ENCODE results near the gene GCA.

GCA gene

DNA sequence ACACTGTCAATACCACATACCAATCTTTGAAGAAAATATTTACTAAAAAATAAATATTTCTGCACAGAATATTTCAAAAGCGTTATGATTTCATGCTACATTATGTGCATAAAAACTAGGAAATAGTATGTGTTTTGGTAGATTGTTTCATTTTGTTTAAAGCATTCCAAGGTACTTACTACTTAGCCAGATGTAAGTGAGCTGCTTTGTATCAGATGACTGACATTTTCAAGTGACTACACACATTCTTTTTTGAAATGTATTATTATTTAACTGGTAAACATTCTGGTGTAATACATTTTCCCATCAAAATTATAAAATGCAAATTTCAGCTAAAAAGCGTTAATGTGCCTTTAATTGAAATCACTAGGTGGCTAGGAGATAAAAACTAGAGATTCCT lies 21.5 kb downstream of the GCA start:
- no peak for DNase-seq
- H3K27ac ChIP-seq (ENCODE audit: insufficient read depth, low read length, poor library complexity, severe bottlenecking): no peak overlapping the region
- no peaks in the 10 kb centered on the region for H3K27me3 ChIP-seq (replicated peaks; ENCODE audit: control insufficient read depth, insufficient read depth, low read length, poor library complexity, severe bottlenecking)
- H3K9me3 ChIP-seq (ENCODE audit: control insufficient read depth, low read length): no peaks in the 10 kb centered on the region
- H3K4me3 ChIP-seq (ENCODE audit: insufficient read depth, low read depth, low read length, poor library complexity, severe bottlenecking): no peak overlapping the region
- no peaks in the 10 kb centered on the region for H3K36me3 ChIP-seq (ENCODE audit: control insufficient read depth, insufficient read depth, low read length)
- H3K4me1 ChIP-seq (ENCODE audit: control insufficient read depth, insufficient read depth, low read length, poor library complexity, severe bottlenecking): no peaks in the 10 kb centered on the region

DNA sequence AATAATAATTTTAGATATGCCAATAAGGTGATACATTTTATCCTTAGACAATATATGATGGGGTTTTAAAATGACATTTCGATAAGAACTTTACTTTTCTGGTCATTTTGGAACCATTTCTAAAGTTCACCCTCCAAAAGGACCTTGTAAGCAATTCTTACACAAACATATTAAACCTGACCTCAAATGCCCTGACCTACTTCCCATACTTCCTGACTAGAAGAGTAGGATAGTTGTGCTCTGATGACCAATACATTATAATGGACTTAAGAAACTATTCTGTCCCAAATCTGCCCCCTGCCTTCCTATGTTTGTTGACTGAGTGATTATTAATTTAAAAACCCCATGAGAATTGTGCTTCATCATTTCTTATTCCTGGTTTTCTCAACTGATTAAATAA lies 24.6 kb downstream of the GCA start:
- H3K4me3 ChIP-seq (ENCODE audit: insufficient read depth, low read depth, low read length, poor library complexity, severe bottlenecking): no peak overlapping the region
- H3K27me3 ChIP-seq (replicated peaks; ENCODE audit: control insufficient read depth, insufficient read depth, low read length, poor library complexity, severe bottlenecking): no peaks in the 10 kb centered on the region
- DNase-seq: no peak
- H3K27ac ChIP-seq (ENCODE audit: insufficient read depth, low read length, poor library complexity, severe bottlenecking): no peak overlapping the region
- no peaks in the 10 kb centered on the region for H3K36me3 ChIP-seq (ENCODE audit: control insufficient read depth, insufficient read depth, low read length)
- no peaks in the 10 kb centered on the region for H3K9me3 ChIP-seq (ENCODE audit: control insufficient read depth, low read length)
- no peaks in the 10 kb centered on the region for H3K4me1 ChIP-seq (ENCODE audit: control insufficient read depth, insufficient read depth, low read length, poor library complexity, severe bottlenecking)

DNA sequence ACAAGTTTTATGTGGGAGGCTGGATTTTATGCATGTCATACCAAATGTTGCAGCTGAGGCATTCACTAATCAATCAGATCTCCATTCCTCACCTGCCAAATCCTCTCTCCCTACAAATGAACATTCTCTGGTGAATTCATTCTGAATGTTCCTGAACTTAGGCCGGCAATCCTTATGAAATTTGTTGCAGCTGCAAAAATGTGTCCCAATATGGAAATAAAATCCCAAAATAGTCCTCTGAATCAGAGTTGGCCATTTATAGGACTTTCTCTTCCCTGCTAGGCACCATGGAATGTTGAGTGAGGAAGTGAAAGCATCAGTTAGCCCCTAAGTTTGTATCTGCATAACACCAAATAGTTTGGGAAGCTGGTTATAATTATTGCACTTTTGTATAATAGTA lies 25.6 kb downstream of the GCA start:
- no peaks in the 10 kb centered on the region for H3K27me3 ChIP-seq (replicated peaks; ENCODE audit: control insufficient read depth, insufficient read depth, low read length, poor library complexity, severe bottlenecking)
- DNase-seq: no peak
- H3K36me3 ChIP-seq (ENCODE audit: control insufficient read depth, insufficient read depth, low read length): no peaks in the 10 kb centered on the region
- H3K4me1 ChIP-seq (ENCODE audit: control insufficient read depth, insufficient read depth, low read length, poor library complexity, severe bottlenecking): no peaks in the 10 kb centered on the region
- no peak overlapping the region for H3K27ac ChIP-seq (ENCODE audit: insufficient read depth, low read length, poor library complexity, severe bottlenecking)
- no peaks in the 10 kb centered on the region for H3K9me3 ChIP-seq (ENCODE audit: control insufficient read depth, low read length)
- no peak overlapping the region for H3K4me3 ChIP-seq (ENCODE audit: insufficient read depth, low read depth, low read length, poor library complexity, severe bottlenecking)

DNA sequence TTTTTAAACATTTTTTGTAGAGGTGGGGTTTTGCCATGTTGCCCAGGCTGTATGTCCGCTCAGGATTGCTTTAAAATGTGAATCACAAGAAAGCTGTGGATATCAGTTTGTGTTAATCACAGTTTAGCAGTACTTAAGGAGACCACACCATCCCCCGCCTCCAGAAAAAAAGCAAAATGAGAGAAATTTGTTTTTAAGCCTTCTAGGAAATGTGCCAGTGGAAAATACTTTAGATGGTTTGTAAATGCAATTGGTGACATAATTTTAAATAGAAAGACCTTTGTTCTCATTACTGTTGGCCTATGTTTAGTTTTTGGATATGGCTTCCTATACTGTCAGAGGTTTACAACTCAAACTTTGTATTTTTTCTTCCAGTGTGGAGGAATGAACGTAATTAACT lies 27.0 kb downstream of the GCA start:
- no peak overlapping the region for H3K27ac ChIP-seq (ENCODE audit: insufficient read depth, low read length, poor library complexity, severe bottlenecking)
- no peaks in the 10 kb centered on the region for H3K9me3 ChIP-seq (ENCODE audit: control insufficient read depth, low read length)
- no peaks in the 10 kb centered on the region for H3K27me3 ChIP-seq (replicated peaks; ENCODE audit: control insufficient read depth, insufficient read depth, low read length, poor library complexity, severe bottlenecking)
- DNase-seq: no peak
- H3K4me1 ChIP-seq (ENCODE audit: control insufficient read depth, insufficient read depth, low read length, poor library complexity, severe bottlenecking): no peaks in the 10 kb centered on the region
- no peak overlapping the region for H3K4me3 ChIP-seq (ENCODE audit: insufficient read depth, low read depth, low read length, poor library complexity, severe bottlenecking)
- no peaks in the 10 kb centered on the region for H3K36me3 ChIP-seq (ENCODE audit: control insufficient read depth, insufficient read depth, low read length)

DNA sequence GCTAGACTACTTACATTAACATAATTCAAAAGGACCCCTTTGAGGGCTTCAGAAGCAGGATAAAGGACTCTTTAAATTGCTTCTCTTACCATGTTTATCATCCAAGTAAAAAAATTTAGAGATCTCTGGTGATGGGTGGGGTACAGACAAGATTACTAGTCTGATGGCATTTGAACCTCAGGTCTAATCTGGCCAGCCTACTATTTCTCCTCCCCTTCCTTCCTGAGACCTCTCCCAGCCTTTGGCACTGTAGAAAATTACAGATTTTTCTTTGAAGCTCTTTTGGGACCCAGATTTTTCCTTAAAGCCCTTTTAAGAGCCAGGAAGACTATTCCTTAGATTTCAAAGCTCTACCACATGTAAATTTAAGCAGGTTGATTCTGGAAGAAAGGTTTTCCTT lies 28.9 kb downstream of the GCA start:
- Histone ChIP-seq H3K9me3 (ENCODE audit: control insufficient read depth, low read length) (no peaks in the 10 kb centered on the region), H3K27ac (ENCODE audit: insufficient read depth, low read length, poor library complexity, severe bottlenecking) (no peak overlapping the region), H3K4me3 (ENCODE audit: insufficient read depth, low read depth, low read length, poor library complexity, severe bottlenecking) (no peak overlapping the region), H3K4me1 (ENCODE audit: control insufficient read depth, insufficient read depth, low read length, poor library complexity, severe bottlenecking) (no peaks in the 10 kb centered on the region), H3K36me3 (ENCODE audit: control insufficient read depth, insufficient read depth, low read length) (no peaks in the 10 kb centered on the region), H3K27me3 (replicated peaks; ENCODE audit: control insufficient read depth, insufficient read depth, low read length, poor library complexity, severe bottlenecking) (no peaks in the 10 kb centered on the region)
- no peak for DNase-seq

DNA sequence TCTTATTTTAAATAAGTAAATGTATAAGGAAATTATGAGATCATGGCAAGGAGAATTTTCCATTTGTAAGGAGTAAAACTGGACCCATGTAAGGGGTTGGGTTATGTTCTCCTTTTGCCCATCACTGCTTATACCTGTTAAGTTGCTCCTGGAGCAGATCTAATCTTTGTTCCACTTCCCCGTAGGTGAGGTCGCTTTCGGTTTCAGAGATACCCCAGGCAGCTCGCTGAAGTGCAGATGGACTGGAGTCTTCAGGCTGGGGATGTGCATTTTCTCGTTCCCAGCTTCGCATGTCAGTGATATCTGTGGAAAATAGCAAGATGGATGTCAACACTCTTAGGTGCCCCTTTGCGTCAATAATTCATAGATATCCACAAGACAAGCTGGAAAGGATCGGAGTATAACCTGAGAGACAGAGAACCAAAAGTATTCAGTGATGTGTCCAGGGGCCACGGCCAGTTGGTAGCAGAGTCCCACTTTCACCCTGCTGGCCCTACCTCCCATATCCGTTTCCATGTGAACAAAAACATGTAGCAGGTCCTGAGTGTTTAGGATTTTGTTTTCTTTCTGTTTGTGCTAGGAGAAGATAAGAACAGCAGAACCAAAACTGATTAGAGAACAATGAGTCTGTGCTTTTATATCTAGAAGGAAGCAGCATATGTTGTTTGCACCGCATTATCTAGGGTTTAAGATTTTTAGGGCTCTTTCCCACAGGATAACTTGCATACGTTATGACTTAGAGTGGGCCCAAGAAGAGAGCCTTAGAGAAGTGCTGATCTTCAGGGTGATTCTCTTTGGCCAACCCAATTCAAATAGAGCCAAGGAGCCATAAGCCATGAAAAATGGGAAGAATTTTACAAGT lies 36.0 kb downstream of the GCA start:
- Histone ChIP-seq H3K9me3 (ENCODE audit: control insufficient read depth, low read length) (no peaks in the 10 kb centered on the region), H3K4me1 (ENCODE audit: control insufficient read depth, insufficient read depth, low read length, poor library complexity, severe bottlenecking) (no peaks in the 10 kb centered on the region), H3K4me3 (ENCODE audit: insufficient read depth, low read depth, low read length, poor library complexity, severe bottlenecking) (no peak overlapping the region), H3K27ac (ENCODE audit: insufficient read depth, low read length, poor library complexity, severe bottlenecking) (no peak overlapping the region), H3K27me3 (replicated peaks; ENCODE audit: control insufficient read depth, insufficient read depth, low read length, poor library complexity, severe bottlenecking) (no peaks in the 10 kb centered on the region), H3K36me3 (ENCODE audit: control insufficient read depth, insufficient read depth, low read length) (no peaks in the 10 kb centered on the region)
- DNase-seq: no peak

DNA sequence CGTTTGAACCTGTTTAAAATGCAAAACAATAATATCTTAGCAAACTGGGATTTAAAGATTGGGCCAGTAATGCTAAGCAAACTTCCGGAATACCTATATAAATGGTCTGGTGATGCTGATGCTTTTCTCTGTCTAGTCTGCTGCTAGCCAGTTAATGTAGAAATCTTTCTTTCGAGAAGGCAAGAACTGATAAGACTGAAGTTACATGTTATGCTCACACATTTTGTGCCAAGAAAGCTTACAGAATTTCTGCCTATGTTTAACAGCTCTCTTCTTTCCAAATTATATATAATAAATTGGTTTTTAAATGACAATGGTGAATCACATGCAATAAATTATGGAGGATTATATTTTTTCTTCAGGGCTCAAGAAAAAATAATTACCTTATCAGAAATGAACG lies 37.9 kb downstream of the GCA start:
- H3K36me3 ChIP-seq (ENCODE audit: control insufficient read depth, insufficient read depth, low read length): no peaks in the 10 kb centered on the region
- no peak for DNase-seq
- no peaks in the 10 kb centered on the region for H3K4me1 ChIP-seq (ENCODE audit: control insufficient read depth, insufficient read depth, low read length, poor library complexity, severe bottlenecking)
- no peak overlapping the region for H3K4me3 ChIP-seq (ENCODE audit: insufficient read depth, low read depth, low read length, poor library complexity, severe bottlenecking)
- H3K27me3 ChIP-seq (replicated peaks; ENCODE audit: control insufficient read depth, insufficient read depth, low read length, poor library complexity, severe bottlenecking): no peaks in the 10 kb centered on the region
- H3K27ac ChIP-seq (ENCODE audit: insufficient read depth, low read length, poor library complexity, severe bottlenecking): no peak overlapping the region
- H3K9me3 ChIP-seq (ENCODE audit: control insufficient read depth, low read length): no peaks in the 10 kb centered on the region

DNA sequence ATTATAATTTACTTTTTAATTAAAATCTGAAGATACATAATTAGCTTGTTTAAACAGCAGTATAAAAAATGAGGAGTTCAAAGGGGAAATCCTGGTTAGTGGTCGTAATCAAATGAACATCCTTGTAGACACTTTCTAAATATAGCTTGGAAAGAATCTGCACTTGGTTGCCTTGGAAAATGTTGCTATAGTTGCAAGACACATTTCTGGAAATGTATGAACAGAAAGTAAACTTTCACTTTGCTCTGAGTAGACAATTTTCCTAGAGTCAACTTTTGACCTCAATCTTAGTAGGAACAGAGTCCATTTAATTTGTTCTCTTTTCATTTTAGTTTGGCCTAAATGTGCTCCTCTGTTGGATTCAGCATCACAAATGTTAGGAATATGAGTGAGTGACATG lies 38.3 kb downstream of the GCA start:
- no peaks in the 10 kb centered on the region for H3K4me1 ChIP-seq (ENCODE audit: control insufficient read depth, insufficient read depth, low read length, poor library complexity, severe bottlenecking)

DNA sequence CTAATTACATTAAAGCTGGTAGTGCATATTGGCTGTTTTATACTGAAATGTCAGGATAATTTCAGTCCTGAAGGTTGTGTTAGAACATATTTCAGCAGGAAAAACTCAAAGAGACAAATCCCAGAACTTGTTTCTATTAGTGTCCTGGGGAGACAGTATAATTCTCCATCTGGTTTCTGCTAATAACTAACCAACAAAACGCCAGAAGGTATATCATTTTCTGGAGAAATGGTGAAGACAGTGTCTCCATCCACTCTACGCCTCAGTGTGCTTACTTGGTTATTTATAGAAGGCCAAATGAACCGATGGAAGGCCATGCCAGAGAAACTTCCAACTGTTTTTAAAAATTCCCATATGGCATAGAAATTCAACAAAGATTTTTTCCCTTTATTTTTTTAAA lies 41.6 kb downstream of the GCA start:
- Histone ChIP-seq H3K27me3 (replicated peaks; ENCODE audit: control insufficient read depth, insufficient read depth, low read length, poor library complexity, severe bottlenecking) (no peaks in the 10 kb centered on the region), H3K27ac (ENCODE audit: insufficient read depth, low read length, poor library complexity, severe bottlenecking) (no peak overlapping the region), H3K4me3 (ENCODE audit: insufficient read depth, low read depth, low read length, poor library complexity, severe bottlenecking) (no peak overlapping the region), H3K9me3 (ENCODE audit: control insufficient read depth, low read length) (no peaks in the 10 kb centered on the region), H3K36me3 (ENCODE audit: control insufficient read depth, insufficient read depth, low read length) (no peaks in the 10 kb centered on the region), H3K4me1 (ENCODE audit: control insufficient read depth, insufficient read depth, low read length, poor library complexity, severe bottlenecking) (no peaks in the 10 kb centered on the region)
- DNase-seq: no peak

More for the DNA sequence above, 38.3 kb downstream of the GCA start:
- Histone ChIP-seq H3K9me3 (ENCODE audit: control insufficient read depth, low read length) (no peaks in the 10 kb centered on the region), H3K27me3 (replicated peaks; ENCODE audit: control insufficient read depth, insufficient read depth, low read length, poor library complexity, severe bottlenecking) (no peaks in the 10 kb centered on the region), H3K4me3 (ENCODE audit: insufficient read depth, low read depth, low read length, poor library complexity, severe bottlenecking) (no peak overlapping the region), H3K27ac (ENCODE audit: insufficient read depth, low read length, poor library complexity, severe bottlenecking) (no peak overlapping the region), H3K36me3 (ENCODE audit: control insufficient read depth, insufficient read depth, low read length) (no peaks in the 10 kb centered on the region)
- no peak for DNase-seq

DNA sequence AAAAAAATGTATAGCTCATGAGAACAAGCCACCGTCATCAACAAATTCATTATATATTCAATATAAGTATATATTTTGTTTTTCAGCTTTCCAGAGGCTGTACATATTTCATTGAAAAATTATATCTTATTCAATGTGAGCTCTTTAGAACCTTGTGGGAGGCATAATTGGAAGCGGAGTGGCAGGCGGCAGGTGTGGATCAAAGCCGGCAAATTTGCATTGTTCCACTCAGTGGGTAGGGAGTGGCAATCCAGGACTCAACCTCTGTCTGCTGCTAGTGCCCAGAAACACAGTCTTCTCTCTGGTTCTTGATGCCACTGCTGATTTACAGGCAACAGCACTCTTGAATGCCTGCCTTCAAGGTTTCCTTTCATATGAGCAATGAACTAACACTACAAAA lies 46.9 kb downstream of the GCA start:
- DNase-seq: no peak
- H3K27me3 ChIP-seq (replicated peaks; ENCODE audit: control insufficient read depth, insufficient read depth, low read length, poor library complexity, severe bottlenecking): no peaks in the 10 kb centered on the region
- no peaks in the 10 kb centered on the region for H3K9me3 ChIP-seq (ENCODE audit: control insufficient read depth, low read length)
- H3K4me3 ChIP-seq (ENCODE audit: insufficient read depth, low read depth, low read length, poor library complexity, severe bottlenecking): no peak overlapping the region
- no peaks in the 10 kb centered on the region for H3K36me3 ChIP-seq (ENCODE audit: control insufficient read depth, insufficient read depth, low read length)
- no peaks in the 10 kb centered on the region for H3K4me1 ChIP-seq (ENCODE audit: control insufficient read depth, insufficient read depth, low read length, poor library complexity, severe bottlenecking)
- no peak overlapping the region for H3K27ac ChIP-seq (ENCODE audit: insufficient read depth, low read length, poor library complexity, severe bottlenecking)
